H1 (cell line): ENCODE results near the gene SORD. TPM values are rescaled to one million over a fixed set of nuclear protein-coding genes. Genes with fewer than 3 reads are reported as not detected.

Experiments
- CTCF ChIA-PET: fragments of 300-600 bp; sonication (Branson Sonifier 250); formaldehyde crosslinking; loops from one replicate; lab custom pipeline; 2021; ENCODE audit not compliant: partially characterized antibody; lab: Charles Lee
- POLR2A ChIA-PET: fragments of 300-600 bp; sonication (Branson Sonifier 250); formaldehyde crosslinking; loops from one replicate; lab custom pipeline; 2021; ENCODE audit warnings: inconsistent platforms; ENCODE audit not compliant: partially characterized antibody; lab: Charles Lee
- DNase-seq, 2 experiments: peaks; one replicate each; pipeline versions ENCODE4 v3.0.0 to v3.0.0-alpha.2; 2010 to 2022; ENCODE audit warnings: low spot score in 2 of 2, low read depth in 1 of 2, mixed read lengths in 1 of 2
- FAIRE-seq: peaks from 2 replicates; lab custom pipeline; 2011; peaks lifted over from hg19 to GRCh38; lab: Jason Lieb, UNC
- H2AFZ ChIP-seq: 2 replicates; pipeline ENCODE4 v1.8.1; 2012; ENCODE audit warnings: low read length, inconsistent platforms
- H2AK5ac ChIP-seq: 2 replicates; pipeline ENCODE4 v1.6.1; 2013; ENCODE audit warnings: low read depth, low read length
- H2BK120ac ChIP-seq: replicated peaks from 2 replicates; pipeline ENCODE3; 2013; ENCODE audit warnings: low read depth, low read length, inconsistent platforms
- H2BK12ac ChIP-seq: 2 replicates; pipeline ENCODE4 v1.6.1; 2013; ENCODE audit warnings: low read depth, low read length
- H2BK15ac ChIP-seq: 2 replicates; pipeline ENCODE4 v1.6.1; 2013; ENCODE audit warnings: low read length
- H2BK20ac ChIP-seq: 2 replicates; pipeline ENCODE4 v1.6.1; 2013; ENCODE audit warnings: low read length
- H2BK5ac ChIP-seq: 2 replicates; pipeline ENCODE4 v1.6.1; 2013; ENCODE audit warnings: low read depth, low read length
- H3K14ac ChIP-seq: 2 replicates; pipeline ENCODE4 v1.6.1; 2013; ENCODE audit warnings: inconsistent platforms; ENCODE audit not compliant: insufficient read length
- H3K18ac ChIP-seq: 2 replicates; pipeline ENCODE4 v1.6.1; 2013; ENCODE audit warnings: low read length; ENCODE audit errors: extremely low read depth
- H3K23ac ChIP-seq: 2 replicates; pipeline ENCODE4 v1.6.1; 2013; ENCODE audit warnings: inconsistent platforms; ENCODE audit not compliant: insufficient read length
- H3K23me2 ChIP-seq: 2 replicates; pipeline ENCODE4 v1.6.1; 2013; ENCODE audit warnings: low read depth, low read length
- H3K27ac ChIP-seq: 2 replicates; pipeline ENCODE4 v1.6.1; 2011; ENCODE audit warnings: low read depth, low read length, inconsistent platforms
- H3K27me3 ChIP-seq, 4 experiments: replicated peaks in 1 of 4; 1 replicate in 1 of 4; 2 replicates in 3 of 4; pipeline versions ENCODE4 v1.6.1 to v1.8.1; 2011 to 2013; ENCODE audit warnings: low read length in 3 of 4, mild to moderate bottlenecking in 3 of 4, inconsistent platforms in 2 of 4, mixed read lengths in 2 of 4, moderate library complexity in 1 of 4; ENCODE audit not compliant: control insufficient read depth in 3 of 4, insufficient read depth in 3 of 4; ENCODE audit errors: extremely low read depth in 1 of 4
- H3K36me3 ChIP-seq, 4 experiments: 2 replicates each; pipeline versions ENCODE4 v1.6.1 to v1.8.1; 2011 to 2013; ENCODE audit warnings: mild to moderate bottlenecking in 4 of 4, low read length in 3 of 4, moderate library complexity in 2 of 4, control low read depth in 1 of 4, inconsistent platforms in 1 of 4; ENCODE audit not compliant: insufficient read depth in 4 of 4, control insufficient read depth in 2 of 4
- H3K4ac ChIP-seq: replicated peaks from 2 replicates; pipeline ENCODE3; 2013; ENCODE audit warnings: low read length, low read depth, mixed read lengths, inconsistent platforms; ENCODE audit not compliant: insufficient read length
- H3K4me1 ChIP-seq, 4 experiments: replicated peaks in 1 of 4; 1 replicate in 1 of 4; 2 replicates in 3 of 4; pipeline versions ENCODE4 v1.6.1 to v1.8.1; 2011 to 2013; ENCODE audit warnings: low read length in 3 of 4, inconsistent platforms in 2 of 4, mixed read lengths in 1 of 4; ENCODE audit not compliant: insufficient read depth in 4 of 4, control insufficient read depth in 3 of 4
- H3K4me2 ChIP-seq, 2 experiments: 2 replicates each; pipeline versions ENCODE4 v1.6.1 to v1.8.1; 2011 to 2013; ENCODE audit warnings: low read depth in 2 of 2, low read length in 2 of 2, control low read depth in 1 of 2, inconsistent platforms in 1 of 2, mild to moderate bottlenecking in 1 of 2; ENCODE audit not compliant: insufficient read depth in 1 of 2
- H3K4me3 ChIP-seq, 4 experiments: fragments of 200-600, 300-600 bp in 1 of 4; sonication (generic), shearing (Covaris generic), sonication (Bioruptor Twin) in 1 of 4; 2 replicates each; pipeline versions ENCODE4 v1.5.1 to v1.8.1; 2011 to 2016; ENCODE audit warnings: low read length in 4 of 4, low read depth in 3 of 4, control low read depth in 2 of 4, inconsistent platforms in 2 of 4, mild to moderate bottlenecking in 2 of 4, mixed read lengths in 1 of 4, moderate library complexity in 1 of 4; ENCODE audit not compliant: insufficient read depth in 2 of 4; ENCODE audit errors: extremely low read depth in 1 of 4
- H3K56ac ChIP-seq: replicated peaks from 2 replicates; pipeline ENCODE3; 2013; ENCODE audit warnings: low read depth, mild to moderate bottlenecking, mixed read lengths, low read length, inconsistent platforms; ENCODE audit not compliant: insufficient read length
- H3K79me1 ChIP-seq: 2 replicates; pipeline ENCODE4 v1.6.1; 2013; ENCODE audit warnings: low read depth, low read length, control low read depth
- H3K79me2 ChIP-seq, 2 experiments: 2 replicates each; pipeline versions ENCODE4 v1.6.1 to v1.8.1; 2012 to 2013; ENCODE audit warnings: low read length in 2 of 2, mild to moderate bottlenecking in 2 of 2, inconsistent platforms in 1 of 2; ENCODE audit not compliant: insufficient read depth in 2 of 2, control insufficient read depth in 1 of 2
- H3K9ac ChIP-seq, 4 experiments: replicated peaks in 1 of 4; 1 replicate in 1 of 4; 2 replicates in 3 of 4; pipeline versions ENCODE4 v1.6.1 to v1.8.1; 2011 to 2013; ENCODE audit warnings: low read depth in 3 of 4, low read length in 3 of 4, control low read depth in 2 of 4, mild to moderate bottlenecking in 2 of 4, moderate library complexity in 2 of 4, inconsistent platforms in 1 of 4; ENCODE audit errors: extremely low read depth in 1 of 4
- H3K9me3 ChIP-seq, 2 experiments: 2 replicates each; pipeline versions ENCODE4 v1.6.1 to v1.8.1; 2012 to 2013; ENCODE audit warnings: mild to moderate bottlenecking in 2 of 2, moderate library complexity in 2 of 2, control low read depth in 1 of 2, inconsistent platforms in 1 of 2, low read depth in 1 of 2, low read length in 1 of 2, mixed read lengths in 1 of 2; ENCODE audit not compliant: insufficient read depth in 2 of 2
- H4K20me1 ChIP-seq, 2 experiments: replicated peaks in 1 of 2; 2 replicates each; pipeline versions ENCODE3 to v1.8.1; 2011 to 2013; ENCODE audit warnings: inconsistent platforms in 2 of 2, low read length in 2 of 2, mild to moderate bottlenecking in 1 of 2; ENCODE audit not compliant: insufficient read depth in 2 of 2, control insufficient read depth in 1 of 2
- H4K5ac ChIP-seq: 2 replicates; pipeline ENCODE4 v1.6.1; 2013; ENCODE audit warnings: low read length, low read depth, mixed read lengths, inconsistent platforms; ENCODE audit not compliant: insufficient read length
- H4K8ac ChIP-seq: 2 replicates; pipeline ENCODE4 v1.8.0; 2013; ENCODE audit warnings: mild to moderate bottlenecking, moderate library complexity, low read length, inconsistent platforms; ENCODE audit not compliant: insufficient read depth; ENCODE audit errors: extremely low read depth
- H4K91ac ChIP-seq: replicated peaks from 2 replicates; pipeline ENCODE3; 2013; ENCODE audit warnings: low read length, mixed read lengths, inconsistent platforms; ENCODE audit not compliant: insufficient read length
- BCL11A ChIP-seq, 2 experiments: IDR thresholded peaks; one replicate each; pipeline ENCODE4 v1.6.1; 2011; ENCODE audit warnings: low read depth in 2 of 2, low read length in 2 of 2, mild to moderate bottlenecking in 2 of 2
- CREB1 ChIP-seq: IDR thresholded peaks from 2 replicates; pipeline ENCODE4 v1.6.1; 2012; ENCODE audit warnings: inconsistent platforms
- CTBP2 ChIP-seq: IDR thresholded peaks from 2 replicates; pipeline ENCODE4 v1.7.0; 2011; ENCODE audit warnings: borderline replicate concordance, mild to moderate bottlenecking, moderate library complexity, mixed read lengths, low read length; ENCODE audit not compliant: insufficient read depth, insufficient read length
- FOSL1 ChIP-seq: IDR thresholded peaks from 2 replicates; pipeline ENCODE4 v1.6.1; 2011; ENCODE audit warnings: mild to moderate bottlenecking, low read depth, low read length, moderate library complexity; ENCODE audit not compliant: insufficient read depth
- SP4 ChIP-seq: IDR thresholded peaks from 2 replicates; pipeline ENCODE4 v1.6.1; 2012; ENCODE audit warnings: low read length, inconsistent platforms
- SRF ChIP-seq: IDR thresholded peaks from 2 replicates; pipeline ENCODE4 v1.6.1; 2011; ENCODE audit warnings: mild to moderate bottlenecking, low read depth, low read length, moderate library complexity
- TAF7 ChIP-seq: optimal IDR thresholded peaks from 2 replicates; pipeline ENCODE3; 2011; ENCODE audit warnings: low read depth, mild to moderate bottlenecking, inconsistent platforms, low read length, moderate library complexity, borderline replicate concordance
- WGBS, 2 experiments: shearing (Covaris generic) in 1 of 2; methylation state at CpG; one replicate each; pipeline versions ENCODE4 v1.1.6 to v1.1.7; 2013 to 2015; ENCODE audit warnings: low lambda C conversion rate in 2 of 2, mixed read lengths in 2 of 2, inconsistent platforms in 1 of 2, low coverage in 1 of 2, missing lambda C conversion rate in 1 of 2; ENCODE audit not compliant: insufficient replicate concordance in 2 of 2, insufficient coverage in 1 of 2, insufficient read length in 1 of 2; ENCODE audit errors: extremely low coverage in 1 of 2, missing lambda C conversion rate in 1 of 2; 5-methylcytosine and 5-hydroxymethylcytosine counted together
- polyA plus RNA-seq, 7 experiments: library from polyadenylated mRNA; depleted of rRNA in 3 of 7; stranded (reverse) in 5 of 7; unstranded in 2 of 7; fragments of >200 nt in 5 of 7; fragments of 200-250 nt in 2 of 7; gene quantifications; 1 replicate in 5 of 7; 2 replicates in 1 of 7; 4 replicates in 1 of 7; pipeline versions ENCODE4 v1.2.1 to v1.2.3, GENCODE V29; 2011 to 2013; ENCODE audit warnings: missing spikeins in 2 of 7, mixed read lengths in 2 of 7
- total RNA-seq: library from RNA; stranded (reverse); fragmentation: NEBNext Ultra II Directional; extraction: Animal tissue kit (Norgen Biotek cat#: 25700); gene quantifications from 2 replicates; pipeline ENCODE4 v1.2.1, GENCODE V29; 2021

The SORD gene
- total and polyA plus RNA-seq, 2 of the 8 experiments (the other 6 are each of a cell fraction or from before 2014, with no cell fraction given) = 52.6 to 75.8 TPM

GRCh38 chr15:45120081-45120972 lies 97.3 kb downstream of the SORD start:
- POLR2A ChIA-PET = no interaction called here
- Histone ChIP-seq H2BK5ac (no peak overlapping the region), H3K14ac (no peak overlapping the region), H2BK20ac (no peak overlapping the region), H3K27ac (no peak overlapping the region), H3K4me3 (no peak overlapping the region), H3K9me3 (no peaks in the 10 kb centered on the region; a peak in 1 of 4 replicates), H2BK12ac (no peak overlapping the region), H3K36me3 (peaks cover 0 to 4% (median 0%) of the 10 kb centered on the region in 4 experiments; a peak in 1 of 8 replicates), H3K4me2 (no peak overlapping the region), H3K23me2 (no peaks in the 10 kb centered on the region; the same call in 1 of the 2 replicates), H3K18ac (no peak overlapping the region), H2AK5ac (no peak overlapping the region), H3K56ac (no peak overlapping the region), H3K79me1 (no peaks in the 10 kb centered on the region), H3K23ac (no peak overlapping the region), H3K9ac (no peak overlapping the region), H4K91ac (no peak overlapping the region), H2BK15ac (no peak overlapping the region), H3K4me1 (peaks cover 0 to 8% (median 7%) of the 10 kb centered on the region in 4 experiments; a peak in 6 of 7 replicates), H2BK120ac (no peak overlapping the region), H3K4ac (no peak overlapping the region), H3K79me2 (no peaks in the 10 kb centered on the region), H3K27me3 (peaks cover 31 to 48% (median 38%) of the 10 kb centered on the region in 4 experiments), H4K5ac (no peak overlapping the region), H2AFZ (no peak overlapping the region), H4K8ac (no peak overlapping the region), H4K20me1 (peaks cover 3 to 15% of the 10 kb centered on the region in 2 experiments)
- TF ChIP-seq BCL11A (IDR thresholded peaks at IDR 0.05; ENCODE audit: low read depth in 2 of 2, low read length in 2 of 2) (no peak), SP4 (no peak), CTBP2 (no peak), SRF (no peak), CREB1 (no peak), TAF7 (no peak), FOSL1 (no peak)
- FAIRE-seq (no peak), DNase-seq (no peak)
- CTCF ChIA-PET = interaction anchor here (0.8 to 6.0 kb wide), 9 partner anchors 10 to 311 kb away, joined by 3 to 37 read pairs (median 4); partner anchors contain the start of genes DUOX1 and DUOXA1
- 85% methylated on average over 10 of the region's 10 CpGs; no CpG with 5 or more reads in 1 of the 2 experiments for WGBS, 2 experiments
